ENCODE measurements around the gene BABAM2. TPM values are rescaled to one million over a fixed set of nuclear protein-coding genes. Genes with fewer than 3 reads are reported as not detected.

Gene BABAM2
- polyA plus RNA-seq, 3 donors, result 33.2 to 52.8 (median 49.3) TPM

GRCh38 chr2:28093308-28093707 lies 202.8 kb downstream of the BABAM2 start:
- Mint-ChIP-seq H3K36me3 (peaks cover 7 to 20% of the 10 kb centered on the region in 2 donors), H3K27me3 (ENCODE audit: low read depth in 3 of 3) (no peaks in the 10 kb centered on the region), H3K27ac (no peak overlapping the region), H3K4me3 (no peak overlapping the region), H3K9me3 (peaks cover 0 to 6% (median 0%) of the 10 kb centered on the region in 7 donors), H3K4me1 (peaks cover 5% of the 10 kb centered on the region)
- H3K4me2 ChIP-seq (replicated peaks; ENCODE audit: extremely low read depth, low read length, poor library complexity, severe bottlenecking), result no peak overlapping the region
- intact Hi-C loops (cut with micrococcal nuclease), result no loop called here
- H3K4me3 ChIP-seq (replicated peaks in 1 of 3; ENCODE audit: low read depth in 2 of 3, low read length in 3 of 3), result no peak overlapping the region
- DNase-seq, result no peak
- H3K36me3 ChIP-seq (replicated peaks in 1 of 2; ENCODE audit: control insufficient read depth in 1 of 2, insufficient read depth in 2 of 2, low read length in 2 of 2), result no peaks in the 10 kb centered on the region
- H3K4me1 ChIP-seq (ENCODE audit: control insufficient read depth in 1 of 2, insufficient read depth in 2 of 2, low read length in 2 of 2), result no peaks in the 10 kb centered on the region
- no peaks in the 10 kb centered on the region for H3K27me3 ChIP-seq (ENCODE audit: control insufficient read depth in 2 of 2, insufficient read depth in 2 of 2, low read length in 2 of 2)
- no peaks in the 10 kb centered on the region for H3K79me2 ChIP-seq (ENCODE audit: insufficient read depth, low read length)
- no CpG with 5 or more reads among the region's 4 CpGs for WGBS (ENCODE audit: insufficient coverage)
- H3K9ac ChIP-seq (ENCODE audit: insufficient read depth, low read length, poor library complexity, severe bottlenecking), result no peak overlapping the region
- no peaks in the 10 kb centered on the region for H4K20me1 ChIP-seq (ENCODE audit: insufficient read depth, low read length)
- no peak for TF ChIP-seq CTCF (IDR thresholded peaks at IDR 0.05)
- no peak overlapping the region for H2AFZ ChIP-seq (ENCODE audit: insufficient read depth, low read depth, low read length, poor library complexity, severe bottlenecking)
- H3K27ac ChIP-seq (ENCODE audit: low read depth in 1 of 2, low read length in 2 of 2), result no peak overlapping the region
- H3K9me3 ChIP-seq (replicated peaks in 1 of 2; ENCODE audit: control insufficient read depth in 1 of 2, insufficient read depth in 1 of 2, low read length in 2 of 2), result no peaks in the 10 kb centered on the region

- no peak overlapping the region for H3K9ac ChIP-seq (ENCODE audit: insufficient read depth, low read length, poor library complexity, severe bottlenecking)
- no peaks in the 10 kb centered on the region for H3K4me1 ChIP-seq (ENCODE audit: control insufficient read depth in 1 of 2, insufficient read depth in 2 of 2, low read length in 2 of 2)
- no peaks in the 10 kb centered on the region for H3K79me2 ChIP-seq (ENCODE audit: insufficient read depth, low read length)
- H3K9me3 Mint-ChIP-seq, result peaks cover 0 to 6% (median 0%) of the 10 kb centered on the region in 7 donors
- no peak overlapping the region for H3K27ac ChIP-seq (ENCODE audit: low read depth in 1 of 2, low read length in 2 of 2)
- H3K36me3 Mint-ChIP-seq, result peaks cover 10 to 19% of the 10 kb centered on the region in 2 donors
- no peaks in the 10 kb centered on the region for H4K20me1 ChIP-seq (ENCODE audit: insufficient read depth, low read length)
- H3K4me1 Mint-ChIP-seq, result peaks cover 5% of the 10 kb centered on the region
- no peaks in the 10 kb centered on the region for H3K27me3 ChIP-seq (ENCODE audit: control insufficient read depth in 2 of 2, insufficient read depth in 2 of 2, low read length in 2 of 2)
- TF ChIP-seq CTCF (IDR thresholded peaks at IDR 0.05), result no peak
- WGBS (ENCODE audit: insufficient coverage), result 100% methylated on average over 2 of the region's 2 CpGs
- H3K27me3 Mint-ChIP-seq (ENCODE audit: low read depth in 3 of 3), result no peaks in the 10 kb centered on the region
- intact Hi-C loops (cut with micrococcal nuclease), result no loop called here
- no peak overlapping the region for H3K4me3 Mint-ChIP-seq
- H3K9me3 ChIP-seq (replicated peaks in 1 of 2; ENCODE audit: control insufficient read depth in 1 of 2, insufficient read depth in 1 of 2, low read length in 2 of 2), result no peaks in the 10 kb centered on the region
- no peak overlapping the region for H3K4me2 ChIP-seq (replicated peaks; ENCODE audit: extremely low read depth, low read length, poor library complexity, severe bottlenecking)
- H2AFZ ChIP-seq (ENCODE audit: insufficient read depth, low read depth, low read length, poor library complexity, severe bottlenecking), result no peak overlapping the region
- no peak overlapping the region for H3K27ac Mint-ChIP-seq
- H3K36me3 ChIP-seq (replicated peaks in 1 of 2; ENCODE audit: control insufficient read depth in 1 of 2, insufficient read depth in 2 of 2, low read length in 2 of 2), result no peaks in the 10 kb centered on the region
- H3K4me3 ChIP-seq (replicated peaks in 1 of 3; ENCODE audit: low read depth in 2 of 3, low read length in 3 of 3), result no peak overlapping the region
- DNase-seq, result no peak
These were observed 203.2 kb downstream of the BABAM2 start for GRCh38 chr2:28093768-28094167.
